ENCODE data around the gene GOLGA3.
A peak's percentile ranks its signal among the peaks of the same experiment; 100 is the strongest.

GOLGA3 gene

GRCh38 chr12:132734206-132734605, 94.5 kb downstream of the GOLGA3 start:
- intact Hi-C loops (cut with DNase I), result no loop called here
- no peak for DNase-seq

DNA sequence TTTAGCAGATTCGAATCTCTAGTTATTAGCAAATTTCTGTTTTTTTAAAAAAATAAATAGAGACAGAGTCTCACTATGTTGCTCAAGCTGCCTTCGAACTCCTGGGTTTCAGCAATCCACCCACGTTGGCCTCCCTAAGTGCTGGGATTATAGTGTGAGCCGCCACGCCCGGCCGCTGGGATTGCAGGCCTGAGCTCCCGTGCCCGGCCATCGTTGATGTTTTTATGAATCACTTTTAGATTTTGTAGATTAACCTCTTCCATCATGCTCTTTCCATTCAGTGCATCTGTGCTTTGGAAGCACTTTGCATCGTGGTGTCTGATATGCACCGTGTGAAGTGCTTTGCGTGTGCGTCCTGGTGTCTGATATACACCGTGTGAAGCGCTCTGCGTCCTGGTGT, 97.1 kb downstream of the GOLGA3 start:
- intact Hi-C loops (cut with DNase I), result no loop called here
- no peak for DNase-seq

DNA sequence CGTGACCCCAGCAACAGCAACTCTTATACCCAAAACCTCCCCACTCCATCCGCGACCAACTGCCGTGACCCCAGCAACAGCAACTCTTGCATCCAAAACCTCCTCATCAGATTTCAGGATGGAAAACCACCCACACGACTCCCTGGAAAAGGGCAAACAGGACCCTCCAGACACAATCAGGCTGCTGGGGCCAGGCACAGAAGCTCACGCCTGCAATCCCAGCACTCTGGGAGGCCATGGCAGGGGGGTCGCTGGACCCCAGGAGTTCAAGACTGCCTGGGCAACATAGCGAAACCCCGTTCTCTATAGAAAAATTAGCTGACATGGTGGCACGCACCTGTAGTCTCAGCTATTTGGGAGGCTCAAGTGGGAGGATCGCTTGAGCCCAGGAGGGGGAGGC, 98.3 kb downstream of the GOLGA3 start:
- intact Hi-C loops (cut with DNase I), result no loop called here
- DNase-seq, result no peak

GRCh38 chr12:132729541-132730320, 98.9 kb downstream of the GOLGA3 start:
- intact Hi-C loops (cut with DNase I), result no loop called here
- peak in 21 of 42 donors; percentile 9 to 66 (median 33) for DNase-seq

DNA sequence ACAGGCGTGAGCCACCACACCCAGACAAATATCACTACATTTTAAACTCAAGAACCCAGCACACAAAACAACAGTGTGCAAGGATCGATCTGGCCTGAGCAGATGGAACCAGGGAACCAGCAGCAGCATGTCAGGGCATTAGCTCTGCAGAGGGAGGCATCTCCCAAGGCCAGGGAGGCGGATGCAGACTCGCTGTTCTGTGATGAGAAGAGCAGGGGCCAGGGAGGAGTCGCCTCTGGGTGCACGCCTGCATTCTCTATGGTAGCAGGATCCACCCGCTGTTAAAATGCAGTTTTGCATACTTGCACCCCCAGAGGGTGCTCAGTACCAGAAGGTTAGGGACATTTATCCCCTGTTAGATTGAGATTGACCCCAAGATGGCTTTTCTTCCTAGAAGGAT, 100.2 kb downstream of the GOLGA3 start:
- intact Hi-C loops (cut with DNase I), result no loop called here
- no peak for DNase-seq

DNA sequence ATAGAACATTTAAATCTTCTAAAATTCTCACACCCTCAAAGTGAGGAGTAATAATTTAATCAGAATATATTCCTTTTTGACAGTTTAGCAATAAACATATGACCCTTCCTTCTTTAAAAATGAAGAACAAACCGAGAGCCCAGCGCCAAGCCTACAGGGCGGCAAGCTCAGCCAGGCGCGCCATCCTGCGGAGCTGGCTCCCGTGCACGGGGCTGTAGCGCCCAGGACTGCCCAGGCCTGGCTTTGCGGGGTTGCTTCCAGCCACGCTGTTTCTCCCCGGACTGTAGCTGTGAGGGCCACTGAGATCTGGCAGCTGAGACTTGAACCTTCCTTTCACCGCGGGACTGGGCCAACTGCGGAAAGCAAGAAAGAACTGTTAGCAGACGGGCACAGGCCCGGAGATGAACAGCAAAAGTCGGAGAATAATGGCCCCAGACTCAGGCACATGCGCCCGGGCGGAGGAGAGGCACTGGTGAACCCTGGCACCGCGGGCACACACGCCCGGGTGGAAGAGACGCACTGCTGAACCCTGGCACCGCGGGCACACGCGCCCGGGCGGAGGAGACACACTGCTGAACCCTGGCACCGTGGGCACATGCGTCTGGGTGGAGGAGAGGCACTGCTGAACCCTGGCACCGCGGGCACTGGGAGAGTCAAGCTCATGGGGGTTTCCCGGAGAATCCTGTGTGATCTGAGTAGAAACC, 101.4 kb downstream of the GOLGA3 start:
- intact Hi-C loops (cut with DNase I), result no loop called here
- no peak for DNase-seq

- DNase-seq, result peak in 41 of 42 donors; percentile 17 to 85 (median 61)
- intact Hi-C loops (cut with DNase I), result no loop called here
These were observed 102.3 kb downstream of the GOLGA3 start for GRCh38 chr12:132726386-132726785.

DNA sequence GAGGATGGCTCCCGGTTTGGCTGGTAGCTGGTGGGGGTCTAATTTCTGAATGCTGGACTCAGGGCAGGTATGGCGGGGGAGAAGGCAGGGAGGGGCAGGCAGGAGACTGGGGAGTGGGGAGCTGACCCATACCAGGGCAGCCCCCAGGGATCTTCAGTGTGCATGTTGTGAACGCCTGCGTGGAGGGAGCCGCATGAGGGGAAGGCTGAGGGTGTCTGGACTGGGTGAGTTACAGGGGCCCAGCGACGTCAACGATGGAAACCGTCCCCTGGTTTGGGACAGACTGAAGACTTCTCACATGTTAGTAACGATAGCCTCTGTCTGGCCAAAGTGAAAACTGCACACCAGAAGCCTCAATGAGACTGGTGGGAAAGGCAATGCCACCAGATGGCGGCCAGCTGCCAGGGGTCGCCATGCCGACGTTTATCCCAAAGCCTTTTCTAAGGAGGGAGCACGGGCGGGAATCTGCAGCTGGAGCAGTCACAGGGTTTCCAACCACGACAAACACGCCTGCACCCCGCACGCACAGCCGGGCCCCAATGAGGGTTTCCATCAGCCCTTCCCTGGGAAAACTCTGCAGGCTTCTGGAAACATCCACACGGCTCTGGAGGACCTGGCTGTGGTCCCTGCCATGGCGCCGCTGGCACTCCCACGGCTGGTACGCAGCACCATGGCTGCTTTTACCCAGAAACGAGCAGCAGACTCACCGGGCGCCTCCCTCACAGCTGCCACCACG, 104.0 kb downstream of the GOLGA3 start:
- intact Hi-C loops (cut with DNase I), result no loop called here
- DNase-seq, result no peak

DNA sequence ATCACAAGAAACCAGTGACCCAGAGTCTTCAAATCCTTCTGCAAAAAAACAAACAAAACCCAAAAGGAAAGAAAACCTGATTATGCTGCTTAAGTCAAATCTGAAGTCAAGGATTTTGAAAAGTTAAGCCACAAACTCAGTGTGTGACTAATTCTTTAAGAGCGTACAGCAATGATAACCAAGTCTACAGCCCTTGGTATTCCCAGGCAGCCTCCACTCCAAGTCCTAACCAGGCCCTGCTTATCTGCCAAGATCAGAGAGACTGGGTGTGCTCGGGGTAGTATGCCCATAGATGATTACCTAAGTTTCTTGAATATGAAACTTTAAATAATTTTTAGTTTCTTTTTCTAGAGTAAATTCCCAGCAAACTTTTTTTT, 104.9 kb downstream of the GOLGA3 start:
- DNase-seq, result no peak
- intact Hi-C loops (cut with DNase I), result no loop called here

DNA sequence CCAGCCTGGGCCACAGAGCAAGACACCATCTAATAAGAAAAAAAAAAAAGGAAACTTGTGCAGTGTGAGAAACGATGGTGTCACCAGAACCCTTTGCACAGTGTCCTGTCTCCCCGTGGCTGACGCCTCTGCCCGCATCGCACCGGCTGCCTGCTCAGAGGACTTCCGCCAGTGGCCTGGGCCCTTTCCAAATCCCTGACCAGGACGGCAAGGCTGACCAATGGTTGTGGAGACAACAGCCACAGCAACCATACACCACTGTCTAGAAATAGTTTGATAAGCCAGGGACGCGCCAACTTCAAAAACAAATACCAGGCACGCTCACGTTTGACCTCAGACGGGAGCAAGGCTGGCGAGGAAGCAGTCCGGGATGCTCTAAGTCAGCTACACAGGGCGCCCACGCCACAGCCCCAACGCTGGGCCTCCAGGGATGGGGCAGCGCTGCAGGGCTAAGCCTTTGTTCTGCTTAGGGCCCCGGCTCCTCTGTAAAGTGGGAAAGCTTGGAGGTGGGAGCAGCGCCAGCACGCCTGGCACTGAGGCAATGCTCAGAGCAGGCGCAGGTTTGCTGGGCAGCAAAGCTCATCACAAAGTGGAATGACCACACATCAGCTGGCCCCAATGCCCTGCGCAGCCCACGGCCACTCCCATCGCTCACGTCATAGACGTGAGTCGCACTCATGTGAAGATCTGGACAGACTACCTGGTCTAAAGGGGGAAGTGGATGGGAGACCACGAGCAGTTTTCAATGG, 105.5 kb downstream of the GOLGA3 start:
- no peak for DNase-seq
- intact Hi-C loops (cut with DNase I), result no loop called here

DNA sequence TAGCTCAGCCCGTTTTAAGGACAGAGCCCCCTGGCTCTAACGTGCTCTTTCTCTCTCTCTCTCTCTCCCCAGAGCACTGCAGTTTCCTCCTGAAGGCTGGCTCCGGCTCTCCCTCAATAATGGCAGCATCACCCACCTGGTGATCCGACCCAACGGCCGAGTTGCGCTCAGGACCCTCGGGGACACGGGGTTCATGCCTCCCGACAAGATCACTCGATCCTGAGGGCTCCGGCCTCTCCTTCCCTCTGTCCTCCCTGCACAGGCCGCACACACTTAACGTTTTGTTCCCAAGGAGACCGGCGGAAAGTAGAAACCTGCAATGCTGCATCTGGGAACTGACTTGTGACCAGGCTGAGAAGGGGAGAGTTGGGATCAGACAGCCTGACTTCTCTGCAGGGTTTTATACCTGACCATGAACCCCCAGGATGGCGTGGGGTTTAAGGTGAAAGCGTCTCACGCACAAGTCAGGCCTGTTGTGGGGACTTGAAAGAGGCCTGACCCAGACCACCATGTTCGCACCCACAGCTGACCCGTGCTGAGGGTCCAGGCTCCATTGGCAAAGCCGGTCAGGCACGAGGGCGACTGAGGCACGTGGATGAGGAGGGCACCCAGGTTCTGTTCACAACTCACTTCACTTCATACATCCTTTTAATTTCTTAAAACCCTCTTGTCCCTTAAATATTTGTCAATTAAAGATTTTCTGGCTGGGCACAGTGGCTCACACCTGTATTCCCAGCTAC, 107.9 kb downstream of the GOLGA3 start:
- no peak for DNase-seq
- intact Hi-C loops (cut with DNase I), result no loop called here

GRCh38 chr12:132719954-132720324, 108.7 kb downstream of the GOLGA3 start:
- intact Hi-C loops (cut with DNase I), result no loop called here
- no peak for DNase-seq

DNA sequence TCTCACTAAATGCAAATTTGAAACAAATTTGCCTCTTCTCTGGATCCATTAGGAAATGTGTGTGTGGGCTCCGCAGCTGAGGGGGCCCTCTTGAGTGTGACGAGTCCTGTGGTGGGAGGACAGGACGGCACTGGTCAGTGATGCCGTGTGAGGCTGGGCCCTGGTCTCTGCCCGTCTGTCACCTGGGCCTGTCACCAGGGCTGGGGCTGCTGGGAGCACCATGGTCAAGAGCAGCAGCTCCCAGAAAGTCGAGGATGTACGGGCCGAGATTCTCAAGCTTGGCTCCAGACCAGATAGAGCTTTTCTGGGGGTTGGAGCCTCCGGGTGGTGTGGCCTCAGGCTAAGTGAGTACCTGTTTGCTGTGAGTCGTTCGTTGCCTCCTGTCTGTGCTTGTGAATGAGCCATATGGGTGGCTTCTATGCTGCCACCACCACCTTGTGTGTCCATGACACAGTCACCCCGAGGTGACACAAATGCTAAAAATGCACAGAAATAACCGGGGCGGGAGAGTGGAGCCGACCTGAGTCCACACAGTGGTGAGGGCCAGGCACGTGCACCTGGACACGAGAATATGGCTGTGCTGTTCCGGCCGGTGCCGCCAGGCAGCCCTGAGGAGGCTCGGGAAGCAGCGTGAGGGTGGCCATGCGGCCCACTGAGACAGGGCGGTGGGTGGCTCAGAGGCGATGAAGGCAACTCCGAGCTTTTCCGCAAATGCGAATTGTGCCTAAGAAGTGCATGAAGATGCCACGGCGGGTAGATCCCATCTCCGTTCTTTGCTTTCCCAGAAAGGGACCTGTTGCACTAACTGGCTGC, 109.3 kb downstream of the GOLGA3 start:
- intact Hi-C loops (cut with DNase I), result no loop called here

More for the DNA sequence above, 109.3 kb downstream of the GOLGA3 start:
- DNase-seq, result no peak
